ENCODE data around the gene SLC34A2.
"Not testable (repeated sequence)": the region's sequence is repeated elsewhere in the genome, so short reads cannot be mapped to it uniquely, and the experiment has no call there.

The SLC34A2 gene

DNA sequence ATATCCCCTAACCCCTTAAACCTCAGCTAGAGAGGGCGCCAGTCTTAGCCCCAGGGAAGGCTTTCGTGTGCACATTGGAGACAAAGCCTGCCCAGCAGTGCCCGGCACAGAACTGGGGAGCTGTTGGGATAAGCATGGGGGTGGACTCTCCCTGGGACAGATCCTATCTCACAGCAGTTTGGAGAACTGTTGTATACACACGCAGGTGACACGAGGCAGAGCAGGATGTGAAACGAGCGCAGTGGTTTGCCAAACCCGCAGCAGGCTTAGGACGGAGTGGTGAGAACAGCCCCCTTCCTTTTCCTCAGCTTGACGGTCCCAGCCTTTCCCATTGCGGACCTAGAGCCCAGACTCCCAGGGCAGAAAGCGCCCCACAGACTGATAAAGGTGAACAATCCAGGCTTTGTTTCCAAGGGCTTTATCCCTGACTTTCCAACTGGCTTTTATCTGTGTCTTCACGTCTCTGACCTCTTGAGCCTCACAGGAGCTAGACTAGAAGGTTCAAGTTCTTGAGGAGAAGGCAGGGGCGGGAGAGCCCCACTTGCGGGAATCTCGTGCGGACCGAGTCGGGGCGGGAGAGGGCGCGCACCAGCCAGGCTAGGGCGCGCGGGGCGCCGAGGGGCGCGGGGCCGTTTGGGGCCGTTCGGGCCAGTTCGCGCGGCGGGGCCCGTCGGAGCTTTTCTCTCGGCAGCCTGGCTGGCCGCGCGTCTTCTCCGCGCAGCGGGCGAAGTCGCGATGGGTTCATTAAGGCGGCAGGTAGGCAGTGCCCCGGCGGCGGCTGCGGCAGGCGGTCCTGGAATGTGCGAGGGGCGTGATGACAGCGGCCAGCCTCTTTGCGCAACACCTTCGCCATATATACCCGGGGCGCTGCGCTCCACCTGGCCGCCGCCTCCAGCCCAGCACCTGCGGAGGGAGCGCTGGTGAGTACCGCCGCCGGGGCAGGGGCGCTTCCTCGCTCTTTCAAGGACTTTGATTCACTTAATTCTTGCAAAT, at the start of gene SLC34A2:
SLC34A2 (plus strand) TSS at position 881 of the 993 bp plus-strand sequence. CDS start 6,650 bp downstream, outside the sequence.
- DNase-seq = no peak

DNA sequence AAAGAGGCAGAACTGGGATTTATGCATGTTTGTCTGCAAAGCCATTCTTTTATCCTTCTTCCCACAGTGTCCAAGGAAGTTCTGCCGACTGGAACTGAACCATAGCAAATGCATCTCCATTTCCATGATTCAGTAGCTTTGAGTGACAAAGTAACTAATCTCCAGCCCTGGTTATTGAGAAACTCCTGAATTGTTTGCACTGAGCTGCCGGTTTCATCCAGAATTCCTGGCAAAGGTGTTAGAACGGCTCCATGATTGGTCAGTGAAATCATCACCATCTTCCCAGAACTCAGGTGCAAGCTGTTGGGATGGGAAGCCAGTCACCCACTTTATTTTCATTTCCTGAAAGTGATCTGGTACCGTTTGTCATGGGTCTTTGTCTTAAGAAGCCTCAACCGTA, 47.0 kb upstream of the SLC34A2 start:
- DNase-seq = no peak

GRCh38 chr4:25609976-25610375, 45.7 kb upstream of the SLC34A2 start:
- DNase-seq = no peak

DNA sequence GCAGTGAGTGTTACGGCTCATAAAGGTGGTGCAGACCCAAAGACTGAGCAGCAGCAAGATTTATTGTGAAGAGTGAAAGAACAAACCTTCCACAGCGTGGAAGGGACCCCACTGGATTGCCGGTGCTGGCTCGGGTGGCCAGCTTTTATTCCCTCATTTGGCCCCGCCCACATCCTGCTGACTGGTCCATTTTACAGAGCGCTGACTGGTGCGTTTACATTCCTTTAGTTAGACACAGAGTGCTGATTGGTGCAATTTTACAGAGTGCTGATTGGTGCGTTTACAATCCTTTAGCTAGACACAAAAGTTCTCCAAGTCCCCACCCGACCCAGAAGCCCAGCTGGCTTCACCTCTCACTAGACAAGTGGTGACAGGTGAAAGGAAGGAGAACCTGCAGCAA, 42.0 kb upstream of the SLC34A2 start:
- not testable (repeated sequence) for DNase-seq

DNA sequence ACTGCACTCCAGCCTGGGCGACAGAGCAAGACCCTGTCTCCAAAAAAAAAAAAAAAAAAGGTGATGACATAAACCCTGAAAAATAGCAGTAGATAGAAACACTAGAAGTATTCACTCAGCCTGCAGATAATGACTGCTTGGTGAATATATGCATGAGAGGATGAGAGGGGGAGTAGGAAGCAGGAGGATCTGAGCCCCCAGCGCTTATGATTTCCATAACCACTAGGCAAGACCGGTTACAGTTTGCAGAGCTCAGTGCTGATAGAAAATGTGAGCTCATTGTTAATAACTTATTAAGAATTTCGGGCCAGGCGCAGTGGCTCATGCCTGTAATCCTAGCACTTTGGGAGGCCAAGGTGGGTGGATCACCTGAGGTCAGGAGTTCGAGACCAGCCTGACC, 40.8 kb upstream of the SLC34A2 start:
- no peak for DNase-seq

DNA sequence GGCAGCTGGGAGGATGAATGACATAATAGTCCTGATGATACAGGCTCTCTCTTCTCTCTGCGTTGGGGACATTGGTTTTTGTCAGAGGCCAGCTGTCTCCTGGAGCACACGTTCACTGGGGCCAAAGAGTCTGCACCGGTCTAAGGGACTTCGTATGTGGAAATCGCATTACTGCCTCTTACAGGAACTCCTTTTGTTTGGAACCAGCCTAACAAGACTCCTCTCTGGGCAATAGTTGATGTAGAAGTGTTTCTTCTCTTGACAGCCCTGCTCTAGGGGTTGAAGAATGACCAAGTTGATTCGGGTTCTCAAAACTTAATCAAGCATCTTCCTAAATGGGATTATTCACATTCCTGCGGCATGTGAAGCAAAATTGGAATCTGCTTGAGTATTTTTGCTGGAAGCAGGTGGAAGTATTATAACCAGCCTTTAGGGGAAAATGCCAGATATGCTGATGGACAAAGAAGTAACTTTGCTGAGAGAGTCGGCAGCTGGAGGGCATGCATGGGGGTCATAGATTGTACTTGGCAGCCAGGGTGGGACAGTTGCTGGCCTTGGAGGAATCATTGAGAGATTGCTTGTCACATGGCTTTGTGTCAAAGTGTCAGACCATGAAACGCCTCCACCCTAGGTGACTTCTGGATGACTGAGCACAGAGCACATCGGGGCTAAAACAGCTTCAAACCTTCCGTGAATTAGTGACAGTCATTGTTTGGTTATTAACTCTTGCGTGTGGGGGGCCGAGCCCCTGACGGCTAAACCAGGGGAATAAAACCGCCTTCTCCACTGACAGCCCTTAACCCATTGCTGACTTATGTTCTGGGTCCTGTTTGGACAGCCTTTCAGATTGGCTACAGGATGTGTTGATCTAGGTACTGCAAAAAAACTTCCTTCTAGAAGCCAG, 34.4 kb upstream of the SLC34A2 start:
- DNase-seq = no peak

DNA sequence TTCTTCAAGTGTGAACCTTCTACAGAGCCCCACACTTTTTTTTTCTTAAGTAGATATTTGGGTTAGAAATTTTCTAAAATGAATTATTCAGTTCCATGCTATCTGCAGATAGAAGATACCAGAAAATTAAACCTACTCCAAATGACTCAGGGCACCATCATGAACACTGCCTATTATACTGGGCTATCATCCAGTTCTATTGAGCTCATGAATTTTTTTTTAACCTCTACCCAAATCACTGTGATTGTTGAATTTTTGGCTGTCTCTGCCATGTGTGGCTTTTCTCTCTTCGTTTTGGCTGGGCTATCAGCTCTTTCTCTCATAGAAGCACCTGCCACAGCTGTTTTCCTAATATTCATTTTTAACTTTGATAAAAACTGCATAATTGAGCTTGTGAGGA, 31.0 kb upstream of the SLC34A2 start:
- DNase-seq = no peak

DNA sequence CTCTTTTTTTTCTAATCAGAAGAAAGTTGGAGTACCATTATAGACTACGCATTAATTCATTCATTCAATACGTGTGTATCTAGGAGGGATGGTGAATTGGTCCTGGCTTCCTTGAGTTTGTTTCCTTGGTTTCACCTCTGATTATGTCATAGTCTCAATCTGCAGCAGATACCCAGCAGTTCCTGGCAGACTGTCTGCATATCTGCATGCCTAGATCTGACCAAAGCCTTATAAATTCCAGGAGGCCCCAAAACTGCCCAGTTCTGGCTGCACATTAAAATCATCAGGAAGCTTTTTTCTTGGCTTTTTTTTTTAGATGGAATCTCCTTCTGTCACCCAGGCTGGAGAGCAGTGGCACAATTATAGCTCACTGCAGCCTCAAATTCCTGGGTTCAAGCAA, 27.2 kb upstream of the SLC34A2 start:
- no peak for DNase-seq

GRCh38 chr4:25632135-25632534, 23.5 kb upstream of the SLC34A2 start:
- no peak for DNase-seq

DNA sequence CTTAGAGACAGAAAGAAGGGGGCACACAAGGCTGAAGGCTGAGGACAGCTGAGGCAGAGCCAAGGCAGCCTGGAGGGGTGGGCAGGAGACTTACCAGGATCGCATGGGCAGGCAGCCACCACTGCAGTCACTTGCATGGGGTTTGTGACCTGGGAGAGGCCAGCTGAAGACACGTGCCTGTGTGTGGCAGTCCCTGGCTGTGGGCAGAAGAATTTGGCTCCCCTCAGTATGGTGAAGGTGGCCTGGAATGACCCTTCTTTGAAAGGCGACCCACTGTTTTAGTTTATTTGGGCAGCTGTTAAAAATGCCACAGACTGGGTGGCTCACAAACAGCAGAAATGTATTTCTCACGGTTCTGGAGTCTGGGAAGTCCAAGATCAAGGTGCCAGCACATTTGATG, 22.1 kb upstream of the SLC34A2 start:
- DNase-seq = no peak

- no peak for DNase-seq
Observed at GRCh38 chr4:25635501-25635900, 20.1 kb upstream of the SLC34A2 start.

DNA sequence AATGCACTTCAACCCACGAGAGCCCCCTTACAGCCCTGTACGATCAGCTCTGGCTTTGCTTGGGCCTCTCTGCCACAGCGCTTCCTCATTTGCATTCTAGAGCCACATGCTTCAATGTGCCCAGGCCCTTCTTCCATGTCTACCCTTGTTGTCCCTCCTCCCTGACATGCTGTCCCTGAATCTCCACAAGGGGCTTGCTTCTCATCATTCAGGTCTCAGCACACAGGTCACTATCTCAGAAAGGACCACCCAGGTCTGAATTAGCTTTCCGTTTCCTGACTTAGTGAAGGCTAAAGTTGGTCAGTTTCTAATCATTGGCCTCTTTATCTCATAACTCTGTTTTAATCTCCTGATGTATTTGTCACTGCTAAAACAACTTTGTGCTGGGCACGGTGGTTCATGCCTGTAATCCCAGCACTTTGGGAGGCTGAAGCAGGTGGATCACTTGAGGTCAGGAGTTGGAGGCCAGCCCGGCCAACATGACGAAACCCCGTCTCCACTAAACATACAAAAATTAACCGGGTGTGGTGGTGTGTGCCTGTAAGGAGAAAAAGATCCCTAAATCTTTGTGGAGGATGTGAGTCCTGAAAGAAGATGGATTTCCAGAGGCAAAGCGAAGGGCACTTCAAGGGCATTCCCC, 17.9 kb upstream of the SLC34A2 start:
- no peak for DNase-seq

GRCh38 chr4:25638221-25638601, 17.4 kb upstream of the SLC34A2 start:
- no peak for DNase-seq

- no peak for DNase-seq
Observed at GRCh38 chr4:25638806-25639205, 16.8 kb upstream of the SLC34A2 start.

DNA sequence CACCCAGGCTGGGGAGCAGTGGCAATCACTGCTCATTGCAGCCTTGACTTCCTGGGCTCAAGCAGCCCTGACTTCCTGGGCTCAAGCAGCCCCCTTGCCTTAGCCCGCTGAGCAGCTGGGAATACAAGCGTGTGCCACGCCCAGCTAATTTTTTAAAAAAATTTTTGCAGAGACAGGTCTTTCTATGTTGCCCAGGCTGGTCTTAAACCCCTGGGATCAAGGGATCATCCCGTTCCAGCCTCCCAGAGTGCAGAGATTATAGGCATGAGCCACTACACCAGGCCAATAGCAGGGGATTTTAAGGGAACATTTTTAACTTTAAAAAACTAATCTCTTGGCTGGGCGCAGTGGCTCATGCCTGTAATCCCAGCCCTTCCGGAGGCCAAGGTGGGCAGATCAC, 5.3 kb upstream of the SLC34A2 start:
- no peak for DNase-seq

- DNase-seq = no peak
Observed at GRCh38 chr4:25651682-25652081, 4.0 kb upstream of the SLC34A2 start.

- no peak for DNase-seq
Observed at GRCh38 chr4:25654031-25654970, 1.4 kb upstream of the SLC34A2 start.

- DNase-seq = no peak
Observed at GRCh38 chr4:25656031-25656430, 380 bp downstream of the SLC34A2 start.

GRCh38 chr4:25658357-25658771, 2.7 kb downstream of the SLC34A2 start:
- no peak for DNase-seq

- DNase-seq = no peak
Observed at GRCh38 chr4:25658777-25659176, 3.1 kb downstream of the SLC34A2 start.

DNA sequence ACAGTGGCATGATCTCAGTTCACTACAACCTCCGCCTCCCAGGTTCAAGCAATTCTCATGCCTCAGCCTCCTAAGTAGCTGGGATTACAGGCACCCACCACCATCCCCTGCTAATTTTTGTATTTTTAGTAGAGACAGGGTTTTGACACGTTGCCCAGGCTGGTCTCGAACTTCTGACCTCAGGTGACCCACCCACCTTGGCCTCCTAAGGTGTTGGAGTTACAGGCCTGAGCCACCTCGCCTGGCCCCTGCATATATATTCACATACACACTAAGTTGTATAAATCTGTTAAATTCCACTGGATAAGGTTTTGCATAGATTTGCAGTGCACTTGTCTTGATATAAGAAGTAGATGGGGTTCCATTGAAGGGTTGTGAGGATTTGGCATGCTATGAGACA, 5.8 kb downstream of the SLC34A2 start:
- not testable (repeated sequence) for DNase-seq

GRCh38 chr4:25662306-25662705, 6.7 kb downstream of the SLC34A2 start:
- no peak for DNase-seq

Data from femur (tissue), 1 donor.